A549 (cell line): ENCODE data around the gene TAF15. TPM values are rescaled to one million over a fixed set of nuclear protein-coding genes. Genes with fewer than 3 reads are reported as not detected.

Experiments
- ATAC-seq, 2 experiments: fragments of 200-7000 bp in 1 of 2; fragments of >200 bp in 1 of 2; cut with Nextera tagmentation in 1 of 2; cut with Tn5 transposase in 1 of 2; 3 replicates each; pipeline versions ENCODE4 v1.8.0 to v1.9.1; 2018 to 2020; ENCODE audit warnings: mild to moderate bottlenecking in 1 of 2, moderate library complexity in 1 of 2
- CTCF ChIA-PET: fragments of 300-600 bp; sonication (Branson Sonifier 250); formaldehyde crosslinking; extraction: SDS; loops from one replicate; lab custom pipeline; 2021; ENCODE audit warnings: antibody characterized with exemption, inconsistent platforms; lab: Yijun Ruan, JAX
- POLR2A ChIA-PET: fragments of 350-600 bp; formaldehyde crosslinking; extraction: SDS; loops from one replicate; lab custom pipeline; 2021; ENCODE audit warnings: antibody characterized with exemption, inconsistent platforms; lab: Yijun Ruan, JAX
- DNase-seq, 2 experiments: peaks; one replicate each; pipeline versions ENCODE4 v3.0.0 to v3.0.0-alpha.2; 2011 to 2016; ENCODE audit warnings: low read depth in 1 of 2, low spot score in 1 of 2
- FAIRE-seq: peaks from 2 replicates; lab custom pipeline; 2011; peaks lifted over from hg19 to GRCh38; lab: Jason Lieb, UNC
- H3K27ac ChIP-seq, 2 experiments: fragments of >200 bp; sonication (Bioruptor Twin); formaldehyde crosslinking; 3 replicates each; pipeline ENCODE4 v1.5.1; 2016 to 2017
- H3K4me1 ChIP-seq: fragments of >200 bp; sonication (Bioruptor Twin); formaldehyde crosslinking; 3 replicates; pipeline ENCODE4 v1.6.1; 2016
- H3K4me2 ChIP-seq: fragments of >200 bp; sonication (Bioruptor Twin); formaldehyde crosslinking; 3 replicates; pipeline ENCODE4 v1.6.1; 2016
- H3K4me3 ChIP-seq: fragments of >200 bp; sonication (Bioruptor Twin); formaldehyde crosslinking; 3 replicates; pipeline ENCODE4 v1.5.1; 2016
- H3K9me3 ChIP-seq: fragments of >200 bp; sonication (Bioruptor Twin); formaldehyde crosslinking; 3 replicates; pipeline ENCODE4 v1.6.1; 2016
- CBX2 ChIP-seq: fragments of 200-600 bp; sonication (generic); IDR thresholded peaks from 2 replicates; pipeline ENCODE4 v1.6.1; 2016; ENCODE audit warnings: low read depth, mild to moderate bottlenecking, borderline replicate concordance
- CBX8 ChIP-seq: fragments of 200-600 bp; sonication (generic); IDR thresholded peaks from 2 replicates; pipeline ENCODE4 v1.6.1; 2016
- CHD2 ChIP-seq: fragments of 150-350 bp; IDR thresholded peaks from 2 replicates; pipeline ENCODE4 v1.6.1; 2014; ENCODE audit warnings: low read length; ENCODE audit not compliant: partially characterized antibody
- CHD4 ChIP-seq: fragments of 200-600 bp; sonication (generic); IDR thresholded peaks from 2 replicates; pipeline ENCODE4 v1.6.1; 2016; ENCODE audit warnings: antibody characterized with exemption, mild to moderate bottlenecking, borderline replicate concordance
- EHF ChIP-seq: fragments of 250-450 bp; sonication (Bioruptor Pico); IDR thresholded peaks from 2 replicates; pipeline ENCODE4 v1.5.0; 2020; ENCODE audit warnings: mild to moderate bottlenecking
- EP300 ChIP-seq, 2 experiments: fragments of >200 bp; sonication (Bioruptor Twin); formaldehyde crosslinking; IDR thresholded peaks; 2 replicates in 1 of 2; 3 replicates in 1 of 2; pipeline ENCODE4 v1.6.1; 2016 to 2017
- ESRRA ChIP-seq: fragments of 150-350 bp; IDR thresholded peaks from 2 replicates; pipeline ENCODE4 v1.6.1; 2014; ENCODE audit warnings: mild to moderate bottlenecking, low read length, borderline replicate concordance
- FOSB ChIP-seq: fragments of 250-450 bp; sonication (Bioruptor Pico); IDR thresholded peaks from 2 replicates; pipeline ENCODE4 v1.5.0; 2020; ENCODE audit warnings: mild to moderate bottlenecking, moderate library complexity
- FOSL2 ChIP-seq, 2 experiments: fragments of 450-650 bp in 1 of 2; fragments of >200 bp in 1 of 2; sonication (Bioruptor Twin) in 1 of 2; formaldehyde crosslinking; IDR thresholded peaks; 2 replicates each; pipeline versions ENCODE4 v1.5.0 to v1.6.1; 2016 to 2020; ENCODE audit warnings: mild to moderate bottlenecking in 1 of 2, moderate library complexity in 1 of 2
- FOXS1 ChIP-seq: fragments of 250-450 bp; sonication (Bioruptor Pico); IDR thresholded peaks from 2 replicates; pipeline ENCODE4 v1.5.0; 2020; ENCODE audit warnings: mild to moderate bottlenecking, moderate library complexity
- GATA3 ChIP-seq: IDR thresholded peaks from 2 replicates; pipeline ENCODE4 v1.6.1; 2012; ENCODE audit warnings: borderline replicate concordance
- HOXB13 ChIP-seq: fragments of 250-450 bp; sonication (Bioruptor Pico); IDR thresholded peaks from 2 replicates; pipeline ENCODE4 v1.5.0; 2020; ENCODE audit warnings: low read depth, mild to moderate bottlenecking, moderate library complexity
- JUN ChIP-seq, 2 experiments: fragments of >200 bp; sonication (Bioruptor Twin); formaldehyde crosslinking; IDR thresholded peaks; 2 replicates in 1 of 2; 3 replicates in 1 of 2; pipeline ENCODE4 v1.6.1; 2016 to 2017
- JUNB ChIP-seq: fragments of >200 bp; sonication (Bioruptor Twin); formaldehyde crosslinking; IDR thresholded peaks from 2 replicates; pipeline ENCODE4 v1.6.1; 2016
- MAFK ChIP-seq: fragments of 450-650 bp; IDR thresholded peaks from 2 replicates; pipeline ENCODE4 v1.6.1; 2014; ENCODE audit not compliant: partially characterized antibody
- MAX ChIP-seq: IDR thresholded peaks from 2 replicates; pipeline ENCODE4 v1.6.1; 2012
- MYC ChIP-seq: IDR thresholded peaks from 2 replicates; pipeline ENCODE4 v1.6.1; 2012; ENCODE audit warnings: mild to moderate bottlenecking, inconsistent platforms, low read length, improper control_type of control experiment, borderline replicate concordance
- NFE2L2 ChIP-seq: fragments of 150-350 bp; conservative IDR thresholded peaks from 2 replicates; pipeline ENCODE4 v1.6.1; 2014; ENCODE audit warnings: low read length
- RAD21 ChIP-seq, 2 experiments: fragments of >200 bp in 1 of 2; sonication (Bioruptor Twin) in 1 of 2; formaldehyde crosslinking in 1 of 2; IDR thresholded peaks in 1 of 2; conservative IDR thresholded peaks in 1 of 2; 2 replicates in 1 of 2; 3 replicates in 1 of 2; pipeline ENCODE4 v1.6.1; 2012 to 2018; ENCODE audit warnings: inconsistent platforms in 1 of 2
- RNF2 ChIP-seq: fragments of 200-600 bp; sonication (generic); IDR thresholded peaks from 2 replicates; pipeline ENCODE4 v1.6.1; 2016; ENCODE audit warnings: low read depth, mild to moderate bottlenecking, antibody characterized with exemption, moderate library complexity, borderline replicate concordance
- SREBF2 ChIP-seq: fragments of 450-650 bp; IDR thresholded peaks from 2 replicates; pipeline ENCODE4 v1.6.1; 2014; ENCODE audit warnings: mild to moderate bottlenecking, moderate library complexity
- TP53 ChIP-seq: fragments of 250-450 bp; sonication (Bioruptor Pico); IDR thresholded peaks from 2 replicates; pipeline ENCODE4 v1.5.0; 2021; ENCODE audit warnings: mild to moderate bottlenecking, moderate library complexity
- ZC3H11A ChIP-seq: fragments of 450-650 bp; IDR thresholded peaks from 2 replicates; pipeline ENCODE4 v1.6.1; 2014; ENCODE audit warnings: antibody characterized with exemption, mild to moderate bottlenecking
- ZSCAN20 ChIP-seq: fragments of 250-450 bp; sonication (Bioruptor Pico); IDR thresholded peaks from 2 replicates; pipeline ENCODE4 v1.8.0; 2022; ENCODE audit warnings: mild to moderate bottlenecking, moderate library complexity
- WGBS: methylation state at CpG from one replicate; pipeline ENCODE4 v1.1.6; 2017; ENCODE audit errors: missing lambda C conversion rate; 5-methylcytosine and 5-hydroxymethylcytosine counted together
- polyA plus RNA-seq, 4 experiments: library from polyadenylated mRNA; depleted of rRNA in 3 of 4; stranded (reverse); fragments of >200 nt; fragmentation: RNase III in 1 of 4; extraction: RNeasy Plus Mini Kit Qiagen cat#74134 plus additional on column Dnase treatment in 1 of 4; gene quantifications; 2 replicates in 3 of 4; 3 replicates in 1 of 4; pipeline ENCODE4 v1.2.3, GENCODE V29; 2011 to 2017
- TF ChIP-seq, protein P1 (sequence below): fragments of 250-450 bp; sonication (Bioruptor Pico); IDR thresholded peaks from 2 replicates; pipeline ENCODE4 v1.5.0; 2020; ENCODE audit warnings: low read depth, mild to moderate bottlenecking, moderate library complexity
- TF ChIP-seq, protein P2 (sequence below): fragments of >200 bp; sonication (Bioruptor Twin); formaldehyde crosslinking; IDR thresholded peaks from 3 replicates; pipeline ENCODE4 v1.6.1; 2016

TAF15 gene
- polyA plus RNA-seq, 2 of the 4 experiments (the other 2 are of a cell fraction) = 130 to 544 TPM

GRCh38 chr17:35784895-35785294, 24.4 kb upstream of the TAF15 start:
- DNase-seq (no peak), ATAC-seq (no peak), FAIRE-seq (no peak)
- 86% methylated on average over 2 of the region's 2 CpGs for WGBS
- Histone ChIP-seq H3K4me3 (no peak overlapping the region), H3K4me2 (peak overlapping the region; percentile 64), H3K4me1 (peaks cover 64% of the 10 kb centered on the region), H3K27ac (peak overlapping the region; percentile 71 to 78; a peak in 5 of 6 replicates), H3K9me3 (no peaks in the 10 kb centered on the region)
- no peak for TF ChIP-seq RNF2
- no peak for TF ChIP-seq EP300 (IDR thresholded peaks at IDR 0.05)
- no peak for TF ChIP-seq FOSB
- no peak for TF ChIP-seq JUN (IDR thresholded peaks at IDR 0.05)
- TF ChIP-seq MYC = no peak
- no peak for TF ChIP-seq CBX2
- TF ChIP-seq HOXB13 (CRISPR knock-in tag) = no peak
- TF ChIP-seq NFE2L2 = no peak
- no peak for TF ChIP-seq EHF
- no peak for TF ChIP-seq ZC3H11A
- ChIA-PET CTCF (interaction anchor here (1.2 to 43.9 kb wide), 3 partner anchors 21 to 172 kb away, joined by 5 to 2039 read pairs (median 1116); partner anchors contain the start of genes C17orf50, GAS2L2, MMP28 and TAF15), POLR2A (interaction anchor here (1.8 to 1.9 kb wide), 2 partner anchors 21 to 24 kb away, joined by 5 to 12 read pairs; partner anchors contain the start of gene TAF15)

GRCh38 chr17:35786941-35787432, 22.3 kb upstream of the TAF15 start:
- TF ChIP-seq GATA3 = peak; percentile 42; the same call in 1 of the 2 replicates
- TF ChIP-seq MAX = peak; percentile 50; the same call in 1 of the 2 replicates
- TF ChIP-seq JUN (IDR thresholded peaks at IDR 0.05) = peak in 1 of 2 experiments; percentile 31; a peak in 1 of 5 replicates
- TF ChIP-seq FOXS1 = no peak
- no peak for TF ChIP-seq RAD21 (conservative IDR thresholded peaks at IDR 0.05 in 1 of 2, IDR thresholded peaks at IDR 0.05 in 1 of 2)
- no peak for TF ChIP-seq SREBF2
- peak overlapping the region; percentile 83 for H3K4me2 ChIP-seq

DNA sequence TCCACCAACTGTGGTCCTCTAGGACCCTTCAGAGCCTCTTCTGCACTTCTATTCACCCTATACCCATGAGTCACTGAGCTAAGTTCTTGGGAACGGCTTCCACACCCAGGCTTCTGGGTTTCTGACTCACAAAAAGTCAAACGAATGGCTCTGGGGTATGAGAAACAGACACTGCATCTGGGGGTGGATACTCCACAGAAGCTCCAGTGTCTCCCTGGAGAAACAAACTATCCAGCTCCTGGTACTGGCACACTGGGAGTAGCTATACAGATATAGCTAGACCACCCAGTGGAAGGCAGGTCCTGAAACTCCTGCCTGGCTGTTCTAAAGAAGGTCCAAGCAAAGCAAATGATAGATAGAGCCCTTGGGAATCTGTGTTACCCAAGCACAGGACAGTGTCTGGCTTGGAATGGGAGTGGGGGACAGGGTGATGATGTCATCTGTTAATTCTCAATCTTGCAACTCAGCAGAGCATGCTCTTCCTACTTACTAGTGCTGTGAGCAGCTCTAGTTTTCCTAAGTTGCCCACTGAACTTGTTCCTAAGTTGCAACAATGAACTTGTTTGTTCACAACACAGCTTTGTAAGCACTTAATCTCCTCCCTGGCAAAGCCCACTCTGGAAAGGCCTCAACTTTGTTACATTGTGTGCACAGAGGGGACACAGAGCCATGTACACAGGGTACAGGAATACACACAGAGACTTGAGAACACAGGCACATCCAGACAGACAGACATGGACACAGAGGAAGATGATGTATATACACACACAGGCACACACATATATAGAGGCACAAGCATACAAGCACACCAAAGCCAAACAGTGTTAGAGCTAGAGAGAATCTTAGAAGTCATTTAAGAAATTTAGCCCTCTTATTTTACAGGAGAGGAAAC, 20.6 kb upstream of the TAF15 start:
- no peak for TF ChIP-seq TP53 (CRISPR knock-in tag)
- peak; percentile 54 for TF ChIP-seq FOSL2 (IDR thresholded peaks at IDR 0.05)
- TF ChIP-seq FOSL2 (CRISPR knock-in tag; IDR thresholded peaks at IDR 0.05) = peak; percentile 83
- TF ChIP-seq JUN (IDR thresholded peaks at IDR 0.05) = 0 out of 5 replicates have a peak, but pooled peaks of 1 of the 2 experiments have one; percentile 43
- TF ChIP-seq FOXS1 = no peak
- TF ChIP-seq CHD2 = no peak
- TF ChIP-seq MAX = peak; percentile 66
- TF ChIP-seq CHD4 = no peak
- peak; percentile 81 for TF ChIP-seq MAFK
- TF ChIP-seq, protein P1, sequence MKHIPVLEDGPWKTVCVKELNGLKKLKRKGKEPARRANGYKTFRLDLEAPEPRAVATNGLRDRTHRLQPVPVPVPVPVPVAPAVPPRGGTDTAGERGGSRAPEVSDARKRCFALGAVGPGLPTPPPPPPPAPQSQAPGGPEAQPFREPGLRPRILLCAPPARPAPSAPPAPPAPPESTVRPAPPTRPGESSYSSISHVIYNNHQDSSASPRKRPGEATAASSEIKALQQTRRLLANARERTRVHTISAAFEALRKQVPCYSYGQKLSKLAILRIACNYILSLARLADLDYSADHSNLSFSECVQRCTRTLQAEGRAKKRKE (CRISPR knock-in tag) = no peak
- no peak for TF ChIP-seq CBX8
- TF ChIP-seq ZSCAN20 = no peak
- TF ChIP-seq, protein P2, sequence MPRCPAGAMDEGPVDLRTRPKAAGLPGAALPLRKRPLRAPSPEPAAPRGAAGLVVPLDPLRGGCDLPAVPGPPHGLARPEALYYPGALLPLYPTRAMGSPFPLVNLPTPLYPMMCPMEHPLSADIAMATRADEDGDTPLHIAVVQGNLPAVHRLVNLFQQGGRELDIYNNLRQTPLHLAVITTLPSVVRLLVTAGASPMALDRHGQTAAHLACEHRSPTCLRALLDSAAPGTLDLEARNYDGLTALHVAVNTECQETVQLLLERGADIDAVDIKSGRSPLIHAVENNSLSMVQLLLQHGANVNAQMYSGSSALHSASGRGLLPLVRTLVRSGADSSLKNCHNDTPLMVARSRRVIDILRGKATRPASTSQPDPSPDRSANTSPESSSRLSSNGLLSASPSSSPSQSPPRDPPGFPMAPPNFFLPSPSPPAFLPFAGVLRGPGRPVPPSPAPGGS = 0 out of 3 replicates have a peak, but pooled peaks have one; percentile 16
- no peak for TF ChIP-seq ESRRA
- TF ChIP-seq JUNB = peak; percentile 60
- FAIRE-seq (no peak), DNase-seq (peak; percentile 85 to 91), ATAC-seq (peak; percentile 90)
- peak overlapping the region; percentile 83 to 93 for H3K27ac ChIP-seq
- ChIA-PET CTCF (interaction anchor here (0.6 to 43.9 kb wide), 6 partner anchors 9 to 177 kb away, joined by 3 to 2039 read pairs (median 10); partner anchors contain the start of genes C17orf50, GAS2L2, MMP28 and TAF15), POLR2A (interaction anchor here (0.6 to 3.5 kb wide), 7 partner anchors 8 to 210 kb away, joined by 3 to 27 read pairs (median 5); partner anchors contain the start of genes PEX12 and TAF15)
- no peaks in the 10 kb centered on the region for H3K9me3 ChIP-seq
- H3K4me3 ChIP-seq = no peak overlapping the region
- H3K4me2 ChIP-seq = peak overlapping the region; percentile 83
- peaks cover 68% of the 10 kb centered on the region for H3K4me1 ChIP-seq
- 0% methylated on average over 2 of the region's 2 CpGs for WGBS

More at GRCh38 chr17:35786941-35787432, 22.3 kb upstream of the TAF15 start:
- H3K4me3 ChIP-seq = no peak overlapping the region
- ChIA-PET CTCF (interaction anchor here (0.6 to 43.9 kb wide), 4 partner anchors 12 to 594 kb away, joined by 3 to 2039 read pairs (median 560); partner anchors contain the start of genes C17orf50, GAS2L2, MMP28 and TAF15), POLR2A (interaction anchor here (3.5 kb wide), 1 partner anchor 22 kb away, joined by 27 read pairs; the partner anchor contains the start of gene TAF15)
- H3K4me1 ChIP-seq = peaks cover 77% of the 10 kb centered on the region
- FAIRE-seq (no peak), ATAC-seq (peak in 1 of 2 experiments; percentile 30; a peak in 3 of 6 replicates), DNase-seq (peak in 1 of 2 experiments; percentile 37)
- H3K9me3 ChIP-seq = no peaks in the 10 kb centered on the region
- 7% methylated on average over 3 of the region's 3 CpGs for WGBS
- peak overlapping the region; percentile 83 to 93 for H3K27ac ChIP-seq
